SK-N-SH treated with all-trans-retinoic acid at 6 μM for 48 hours (cell line): ENCODE measurements around the gene TIMP2.
"Not testable (repeated sequence)": the region's sequence is repeated elsewhere in the genome, so short reads cannot be mapped to it uniquely, and the experiment has no call there.

ENCODE experiments used
- ARNTL ChIP-seq: fragments of 450-650 bp; formaldehyde crosslinking; IDR thresholded peaks from 2 replicates; pipeline ENCODE4 v1.5.0; 2020; ENCODE audit warnings: low read depth, mild to moderate bottlenecking, moderate library complexity, borderline replicate concordance
- CSDC2 ChIP-seq: fragments of 250-450 bp; sonication (Bioruptor Pico); IDR thresholded peaks from 2 replicates; pipeline ENCODE4 v1.5.0; 2020; ENCODE audit warnings: mild to moderate bottlenecking, moderate library complexity
- SNAI2 ChIP-seq: fragments of 250-450 bp; sonication (Bioruptor Pico); IDR thresholded peaks from 2 replicates; pipeline ENCODE4 v1.5.0; 2020; ENCODE audit warnings: mild to moderate bottlenecking, moderate library complexity
- TCF4 ChIP-seq: fragments of 250-450 bp; sonication (Bioruptor Pico); IDR thresholded peaks from 2 replicates; pipeline ENCODE4 v1.8.0; 2021; ENCODE audit warnings: mild to moderate bottlenecking, moderate library complexity, borderline replicate concordance
- TF ChIP-seq, protein P1 (sequence below): fragments of 250-450 bp; sonication (Bioruptor Pico); IDR thresholded peaks from 2 replicates; pipeline ENCODE4 v1.5.1; 2021; ENCODE audit warnings: mild to moderate bottlenecking, moderate library complexity

DNA sequence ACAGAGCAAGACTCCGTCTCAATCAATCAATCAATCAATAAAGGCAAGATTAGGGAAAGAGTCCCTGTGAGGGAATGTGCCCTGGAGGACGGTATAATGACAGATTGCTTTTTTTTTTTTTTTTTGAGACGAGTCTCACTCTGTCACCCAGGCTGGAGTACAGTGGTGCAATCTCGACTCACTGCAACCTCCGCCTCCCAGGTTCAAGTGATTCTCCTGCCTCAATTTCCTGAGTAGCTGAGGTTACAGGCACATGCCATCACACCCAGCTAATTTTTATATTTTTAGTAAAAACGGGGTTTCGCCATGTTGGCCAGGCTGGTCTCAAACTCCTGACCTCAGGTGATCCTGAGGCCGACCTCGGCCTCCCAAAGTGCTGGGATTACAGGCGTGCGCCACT is 35.1 kb downstream of the TIMP2 start:
- TF ChIP-seq, protein P1, sequence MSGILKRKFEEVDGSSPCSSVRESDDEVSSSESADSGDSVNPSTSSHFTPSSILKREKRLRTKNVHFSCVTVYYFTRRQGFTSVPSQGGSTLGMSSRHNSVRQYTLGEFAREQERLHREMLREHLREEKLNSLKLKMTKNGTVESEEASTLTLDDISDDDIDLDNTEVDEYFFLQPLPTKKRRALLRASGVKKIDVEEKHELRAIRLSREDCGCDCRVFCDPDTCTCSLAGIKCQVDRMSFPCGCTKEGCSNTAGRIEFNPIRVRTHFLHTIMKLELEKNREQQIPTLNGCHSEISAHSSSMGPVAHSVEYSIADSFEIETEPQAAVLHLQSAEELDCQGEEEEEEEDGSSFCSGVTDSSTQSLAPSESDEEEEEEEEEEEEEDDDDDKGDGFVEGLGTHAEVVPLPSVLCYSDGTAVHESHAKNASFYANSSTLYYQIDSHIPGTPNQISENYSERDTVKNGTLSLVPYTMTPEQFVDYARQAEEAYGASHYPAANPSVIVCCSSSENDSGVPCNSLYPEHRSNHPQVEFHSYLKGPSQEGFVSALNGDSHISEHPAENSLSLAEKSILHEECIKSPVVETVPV (CRISPR knock-in tag) = not testable (repeated sequence)
- not testable (repeated sequence) for TF ChIP-seq CSDC2 (CRISPR knock-in tag); ARNTL (CRISPR knock-in tag); SNAI2 (CRISPR knock-in tag); TCF4
